ENCODE data around the gene LMX1A. TPM values are rescaled to one million over a fixed set of nuclear protein-coding genes. Genes with fewer than 3 reads are reported as not detected.

Gene LMX1A
- polyA plus RNA-seq, 3 donors = not detected

DNA sequence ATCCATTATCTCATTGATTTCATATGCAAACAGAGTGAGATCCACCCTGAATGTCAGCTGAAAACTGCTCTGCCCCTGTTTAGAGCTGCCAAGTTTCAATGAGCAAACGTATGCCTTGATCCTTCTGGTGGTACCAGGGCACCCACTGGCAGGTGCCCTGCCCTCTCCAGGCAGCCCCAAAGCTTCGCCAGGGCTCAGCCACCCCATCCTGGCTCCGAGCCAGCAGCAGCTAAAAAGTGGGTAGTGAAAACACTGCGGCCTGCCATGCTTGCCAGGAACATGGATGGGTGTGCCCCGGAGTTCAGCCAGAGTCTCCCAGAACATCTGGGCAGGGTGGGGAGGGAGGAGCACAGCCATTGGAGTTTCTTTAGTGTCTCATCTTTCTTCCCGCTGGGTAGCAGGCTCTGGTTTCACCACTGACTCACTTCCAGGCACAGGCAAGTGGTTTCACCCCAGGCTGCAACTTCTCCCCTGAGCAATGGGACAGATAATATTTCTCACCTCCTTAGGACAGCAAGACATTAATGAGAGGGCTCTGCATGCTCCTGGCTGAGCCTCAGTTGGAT, 8.1 kb upstream of the LMX1A start:
- peaks cover 38 to 78% (median 62%) of the 10 kb centered on the region in 3 donors for H3K27me3 Mint-ChIP-seq (ENCODE audit: low read depth in 3 of 3)
- DNase-seq = no peak
- WGBS (ENCODE audit: insufficient coverage) = 38% methylated on average over 5 of the region's 6 CpGs
- TF ChIP-seq, protein P1, sequence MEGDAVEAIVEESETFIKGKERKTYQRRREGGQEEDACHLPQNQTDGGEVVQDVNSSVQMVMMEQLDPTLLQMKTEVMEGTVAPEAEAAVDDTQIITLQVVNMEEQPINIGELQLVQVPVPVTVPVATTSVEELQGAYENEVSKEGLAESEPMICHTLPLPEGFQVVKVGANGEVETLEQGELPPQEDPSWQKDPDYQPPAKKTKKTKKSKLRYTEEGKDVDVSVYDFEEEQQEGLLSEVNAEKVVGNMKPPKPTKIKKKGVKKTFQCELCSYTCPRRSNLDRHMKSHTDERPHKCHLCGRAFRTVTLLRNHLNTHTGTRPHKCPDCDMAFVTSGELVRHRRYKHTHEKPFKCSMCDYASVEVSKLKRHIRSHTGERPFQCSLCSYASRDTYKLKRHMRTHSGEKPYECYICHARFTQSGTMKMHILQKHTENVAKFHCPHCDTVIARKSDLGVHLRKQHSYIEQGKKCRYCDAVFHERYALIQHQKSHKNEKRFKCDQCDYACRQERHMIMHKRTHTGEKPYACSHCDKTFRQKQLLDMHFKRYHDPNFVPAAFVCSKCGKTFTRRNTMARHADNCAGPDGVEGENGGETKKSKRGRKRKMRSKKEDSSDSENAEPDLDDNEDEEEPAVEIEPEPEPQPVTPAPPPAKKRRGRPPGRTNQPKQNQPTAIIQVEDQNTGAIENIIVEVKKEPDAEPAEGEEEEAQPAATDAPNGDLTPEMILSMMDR (IDR thresholded peaks at IDR 0.05) = no peak
- no peaks in the 10 kb centered on the region for H3K36me3 Mint-ChIP-seq
- H2AFZ ChIP-seq (ENCODE audit: insufficient read depth, low read depth, low read length, poor library complexity, severe bottlenecking) = no peak overlapping the region
- H3K36me3 ChIP-seq (replicated peaks in 1 of 2; ENCODE audit: control insufficient read depth in 1 of 2, insufficient read depth in 2 of 2, low read length in 2 of 2) = no peaks in the 10 kb centered on the region
- no peak overlapping the region for H3K4me3 ChIP-seq (replicated peaks in 1 of 3; ENCODE audit: low read depth in 2 of 3, low read length in 3 of 3)
- peaks cover 27 to 67% of the 10 kb centered on the region in 2 donors for H3K27me3 ChIP-seq (ENCODE audit: control insufficient read depth in 2 of 2, insufficient read depth in 2 of 2, low read length in 2 of 2)
- no peak overlapping the region for H3K4me2 ChIP-seq (replicated peaks; ENCODE audit: extremely low read depth, low read length, poor library complexity, severe bottlenecking)
- no peaks in the 10 kb centered on the region for H3K9me3 ChIP-seq (replicated peaks in 1 of 2; ENCODE audit: control insufficient read depth in 1 of 2, insufficient read depth in 1 of 2, low read length in 2 of 2)
- peaks cover 7% of the 10 kb centered on the region for H3K4me1 Mint-ChIP-seq
- intact Hi-C loops (cut with micrococcal nuclease) = no loop called here
- H3K9me3 Mint-ChIP-seq = peaks cover 0 to 5% (median 0%) of the 10 kb centered on the region in 7 donors
- H3K27ac ChIP-seq (ENCODE audit: low read depth in 1 of 2, low read length in 2 of 2) = no peak overlapping the region
- H4K20me1 ChIP-seq (ENCODE audit: insufficient read depth, low read length) = no peaks in the 10 kb centered on the region
- no peaks in the 10 kb centered on the region for H3K79me2 ChIP-seq (ENCODE audit: insufficient read depth, low read length)
- no peak overlapping the region for H3K9ac ChIP-seq (ENCODE audit: insufficient read depth, low read length, poor library complexity, severe bottlenecking)
- no peak overlapping the region for H3K27ac Mint-ChIP-seq
- no peak overlapping the region for H3K4me3 Mint-ChIP-seq
- H3K4me1 ChIP-seq (ENCODE audit: control insufficient read depth in 1 of 2, insufficient read depth in 2 of 2, low read length in 2 of 2) = no peaks in the 10 kb centered on the region

- H3K27me3 Mint-ChIP-seq (ENCODE audit: low read depth in 3 of 3) = peaks cover 76 to 96% (median 85%) of the 10 kb centered on the region in 3 donors
- peaks cover 72 to 90% of the 10 kb centered on the region in 2 donors for H3K27me3 ChIP-seq (ENCODE audit: control insufficient read depth in 2 of 2, insufficient read depth in 2 of 2, low read length in 2 of 2)
Observed at GRCh38 chr1:165356876-165357275, 361 bp upstream of the LMX1A start.

More at GRCh38 chr1:165356876-165357275, 361 bp upstream of the LMX1A start:
- Histone ChIP-seq H3K4me1 (ENCODE audit: control insufficient read depth in 1 of 2, insufficient read depth in 2 of 2, low read length in 2 of 2) (no peaks in the 10 kb centered on the region), H4K20me1 (ENCODE audit: insufficient read depth, low read length) (no peaks in the 10 kb centered on the region), H3K9me3 (replicated peaks in 1 of 2; ENCODE audit: control insufficient read depth in 1 of 2, insufficient read depth in 1 of 2, low read length in 2 of 2) (peaks cover 0 to 42% of the 10 kb centered on the region in 2 donors), H3K4me2 (replicated peaks; ENCODE audit: extremely low read depth, low read length, poor library complexity, severe bottlenecking) (no peak overlapping the region), H3K9ac (ENCODE audit: insufficient read depth, low read length, poor library complexity, severe bottlenecking) (no peak overlapping the region), H3K79me2 (ENCODE audit: insufficient read depth, low read length) (no peaks in the 10 kb centered on the region), H3K27ac (ENCODE audit: low read depth in 1 of 2, low read length in 2 of 2) (no peak overlapping the region), H2AFZ (ENCODE audit: insufficient read depth, low read depth, low read length, poor library complexity, severe bottlenecking) (no peak overlapping the region), H3K36me3 (replicated peaks in 1 of 2; ENCODE audit: control insufficient read depth in 1 of 2, insufficient read depth in 2 of 2, low read length in 2 of 2) (no peaks in the 10 kb centered on the region), H3K4me3 (replicated peaks in 1 of 3; ENCODE audit: low read depth in 2 of 3, low read length in 3 of 3) (no peak overlapping the region)
- TF ChIP-seq, protein P1 (IDR thresholded peaks at IDR 0.05) = no peak
- Mint-ChIP-seq H3K4me1 (peaks cover 7% of the 10 kb centered on the region), H3K36me3 (no peaks in the 10 kb centered on the region), H3K27ac (no peak overlapping the region), H3K4me3 (peak overlapping the region in 1 of 2 donors; percentile 57), H3K9me3 (peaks cover 0 to 17% (median 4%) of the 10 kb centered on the region in 7 donors)
- no peak for DNase-seq
- WGBS (ENCODE audit: insufficient coverage) = 6% methylated on average over 23 of the region's 25 CpGs
- intact Hi-C loops (cut with micrococcal nuclease) = no loop called here
